Measurements from ENCODE around the gene ANKS1A. TPM values are rescaled to one million over a fixed set of nuclear protein-coding genes. Genes with fewer than 3 reads are reported as not detected.

ANKS1A gene
- polyA plus RNA-seq, 1 donor: 64.0 TPM

DNA sequence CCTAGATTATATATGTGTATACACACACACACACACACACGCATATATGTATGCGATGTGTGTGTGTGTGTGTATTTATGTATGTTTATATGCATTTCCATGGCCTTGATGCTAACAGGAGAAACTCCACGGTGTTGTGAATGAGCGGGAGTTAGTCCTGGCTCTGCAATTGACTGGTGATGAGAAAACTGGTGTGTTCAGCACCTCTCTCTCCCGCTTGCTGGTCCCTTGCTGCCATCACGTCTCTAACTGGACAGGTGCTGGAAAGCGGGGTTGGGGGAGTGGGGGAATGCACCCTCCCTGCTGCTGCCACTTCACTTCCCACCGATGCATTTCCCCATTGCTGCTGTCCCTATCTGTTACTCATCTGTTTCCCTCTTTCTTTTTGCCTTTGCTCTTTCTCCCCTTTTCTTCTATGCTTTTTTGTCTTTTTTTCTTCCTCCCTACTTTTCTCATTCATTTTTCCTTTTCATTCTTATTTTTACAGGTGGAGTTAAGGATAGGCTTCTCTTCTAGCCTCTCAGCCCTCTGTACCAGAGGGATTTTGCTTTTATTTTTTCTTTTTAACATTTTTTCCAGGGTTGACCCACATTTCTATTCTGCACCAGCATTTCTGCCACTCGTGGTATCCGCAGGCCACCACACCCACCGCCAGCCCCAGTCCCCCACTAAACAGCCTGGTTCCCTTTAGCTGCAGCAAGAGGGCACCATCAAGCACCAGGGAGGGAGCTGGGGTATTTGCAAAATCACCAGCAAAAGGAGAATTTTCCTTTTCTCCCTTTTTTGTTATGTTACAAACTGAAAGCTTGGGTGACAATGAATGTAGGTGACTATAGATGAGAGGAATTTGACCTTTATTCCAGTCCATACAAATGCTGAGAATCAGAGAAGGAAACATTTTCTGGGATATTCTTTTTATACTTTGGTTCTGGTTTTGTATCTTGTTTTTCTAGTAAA, 136.5 kb downstream of the ANKS1A start:
- no peak for DNase-seq

DNA sequence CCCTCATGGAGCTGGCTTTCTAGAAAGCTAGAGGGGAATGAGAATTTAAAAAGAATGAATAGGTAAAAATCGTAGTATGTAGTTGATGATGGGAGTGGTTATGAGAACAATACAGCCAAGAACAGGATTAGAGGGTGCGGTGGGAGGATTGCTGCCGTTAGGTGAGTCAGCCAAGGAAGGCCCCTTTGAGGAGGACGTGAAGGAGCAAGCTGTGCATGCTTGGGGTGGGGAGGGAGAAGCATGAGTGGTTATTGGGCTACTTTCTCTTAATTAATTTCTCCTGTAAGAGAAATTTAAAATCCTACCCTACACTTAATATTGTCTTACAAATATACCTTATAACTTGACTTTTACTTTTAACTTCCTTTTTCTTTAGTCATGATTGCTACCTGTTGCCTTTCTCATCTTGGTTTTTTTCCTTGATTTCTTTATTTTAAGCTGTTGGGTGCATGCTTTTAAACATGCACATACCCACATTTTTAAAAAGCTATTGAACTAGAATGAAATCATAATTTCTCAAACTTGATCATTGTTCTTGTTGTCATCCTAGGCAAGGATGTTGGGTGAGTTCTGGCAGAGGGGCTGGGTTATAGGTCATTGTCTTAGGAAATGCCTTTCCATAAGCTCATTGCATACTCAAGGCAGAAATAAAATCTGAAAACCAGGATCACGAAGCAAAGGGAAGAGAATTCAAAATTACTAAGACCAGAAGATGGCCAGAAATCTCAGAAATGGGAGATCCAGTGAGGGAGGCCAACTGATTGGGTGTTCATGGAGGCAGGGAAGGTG, 137.6 kb downstream of the ANKS1A start:
- DNase-seq: no peak

DNA sequence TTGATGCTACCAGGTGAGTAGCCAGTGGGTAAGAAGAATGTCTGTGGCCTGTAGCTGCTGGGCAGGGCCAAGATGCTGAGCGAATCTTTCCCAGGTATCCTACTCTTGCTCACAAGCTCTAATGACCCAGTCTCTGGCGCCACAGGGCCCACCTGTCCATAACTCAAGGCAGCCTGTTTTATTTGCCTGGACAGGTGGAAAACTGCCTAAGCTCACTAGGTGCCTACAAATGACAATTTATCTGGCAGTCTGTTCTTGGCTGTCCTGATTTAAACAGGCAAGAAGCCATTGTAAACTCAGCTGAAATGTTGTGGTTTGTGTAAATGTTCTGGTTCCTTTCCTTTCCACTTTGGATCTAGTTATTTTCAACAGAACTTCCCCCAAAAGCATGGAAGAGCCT, 138.8 kb downstream of the ANKS1A start:
- DNase-seq: no peak

DNA sequence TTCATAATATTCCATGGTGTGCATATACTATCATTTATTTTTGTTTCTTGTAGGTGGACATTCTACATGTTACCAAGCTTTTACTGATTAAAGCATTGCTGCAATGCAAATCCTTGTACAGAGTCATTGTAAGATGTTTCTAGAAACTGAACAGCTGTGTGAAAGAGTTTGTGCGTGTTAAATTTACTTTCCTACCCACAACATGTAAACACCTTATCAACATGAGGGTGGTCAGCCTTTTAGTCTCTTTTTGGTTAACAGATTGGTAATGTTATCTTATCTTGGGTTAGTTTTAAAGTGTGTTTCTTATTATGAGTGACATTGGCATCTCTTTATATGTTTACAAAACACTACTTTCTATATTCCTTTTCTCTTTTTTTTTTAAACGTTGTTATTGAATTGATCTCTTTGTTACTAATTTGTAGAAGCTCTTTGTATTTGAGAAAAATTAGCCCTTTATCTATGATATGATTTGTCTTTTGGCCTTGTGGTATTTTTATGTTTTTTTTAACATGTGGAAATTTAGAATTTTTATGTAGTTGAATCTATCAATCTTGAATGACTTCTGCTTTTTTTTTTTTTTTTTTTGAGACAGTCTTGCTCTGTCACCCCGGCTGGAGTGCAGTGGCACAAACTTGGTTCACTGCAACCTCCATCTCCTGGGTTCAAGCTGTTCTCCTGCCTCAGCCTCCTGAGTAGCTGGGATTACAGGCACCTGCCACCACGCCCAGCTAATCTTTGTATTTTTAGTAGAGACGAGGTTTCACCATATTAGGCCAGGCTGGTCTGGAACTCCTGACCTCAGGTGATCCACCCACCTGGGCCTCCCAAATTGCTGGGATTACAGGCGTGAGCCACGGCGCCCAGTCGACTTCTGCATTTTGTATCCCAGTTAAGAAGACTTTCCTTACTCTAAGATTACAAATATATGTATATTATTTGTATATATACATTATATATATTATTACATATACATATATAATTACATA, 140.0 kb downstream of the ANKS1A start:
- no peak for DNase-seq

DNA sequence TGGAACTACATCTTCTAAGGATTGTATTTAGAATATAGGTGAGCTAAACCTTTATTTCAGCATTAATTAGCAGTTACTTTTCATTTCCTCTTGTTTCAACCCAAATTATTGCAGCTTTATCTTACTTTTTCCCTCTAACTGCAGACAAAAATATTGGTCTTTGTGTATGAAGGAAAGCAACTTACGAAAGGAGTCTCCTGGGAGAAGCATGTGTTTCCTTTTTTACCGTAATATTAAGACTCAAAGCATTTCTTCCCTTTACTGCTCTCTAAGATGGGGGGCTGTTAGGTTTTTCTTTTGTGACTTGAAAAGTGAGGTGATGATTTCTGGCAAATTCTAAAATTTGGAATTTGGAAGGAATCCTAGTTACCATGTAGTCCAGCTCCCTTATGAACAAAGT, 141.0 kb downstream of the ANKS1A start:
- no peak for DNase-seq

DNA sequence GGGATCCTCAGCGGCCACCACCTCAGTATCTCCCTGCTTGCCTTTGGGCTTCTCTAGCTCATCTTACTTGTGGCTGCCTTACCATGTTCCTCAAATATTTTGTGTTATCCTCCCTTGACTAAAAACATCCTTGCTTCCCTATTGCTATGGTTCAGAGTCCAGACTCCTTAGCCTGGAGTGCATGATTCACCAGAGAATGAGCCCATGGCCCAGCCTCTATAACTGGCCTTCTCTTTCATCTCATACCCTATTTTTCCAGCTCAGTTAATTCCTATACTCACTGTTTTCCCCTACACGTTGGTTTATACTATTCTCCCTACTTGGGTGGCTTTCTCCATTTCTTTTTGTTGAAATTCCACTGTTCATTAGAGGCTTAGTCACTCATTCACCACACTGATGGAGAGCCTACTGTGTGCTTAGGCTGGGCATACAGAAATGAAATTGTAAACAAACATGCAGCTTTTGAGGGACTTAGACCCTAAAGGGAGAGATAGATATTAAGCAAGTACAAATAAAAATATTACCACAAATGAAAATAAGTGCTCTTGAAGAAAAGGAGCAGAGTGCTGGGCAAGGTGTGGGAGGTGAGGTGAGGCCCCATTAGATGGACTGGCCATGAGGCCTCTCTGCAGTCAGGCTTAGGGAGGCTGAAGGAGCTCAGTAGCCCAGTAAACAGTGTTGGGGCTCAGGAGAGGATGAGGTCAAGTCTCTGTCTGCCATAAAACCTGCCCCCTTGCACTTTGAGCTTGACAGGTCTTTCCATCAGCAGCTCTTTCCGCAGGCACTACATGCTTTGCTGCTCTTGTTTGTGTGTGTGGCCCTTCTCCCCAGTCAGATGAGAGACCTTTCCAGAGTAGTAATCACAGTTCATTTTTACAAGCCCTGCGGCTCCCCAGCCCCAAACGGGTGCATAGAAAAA, 142.8 kb downstream of the ANKS1A start:
- DNase-seq: no peak

DNA sequence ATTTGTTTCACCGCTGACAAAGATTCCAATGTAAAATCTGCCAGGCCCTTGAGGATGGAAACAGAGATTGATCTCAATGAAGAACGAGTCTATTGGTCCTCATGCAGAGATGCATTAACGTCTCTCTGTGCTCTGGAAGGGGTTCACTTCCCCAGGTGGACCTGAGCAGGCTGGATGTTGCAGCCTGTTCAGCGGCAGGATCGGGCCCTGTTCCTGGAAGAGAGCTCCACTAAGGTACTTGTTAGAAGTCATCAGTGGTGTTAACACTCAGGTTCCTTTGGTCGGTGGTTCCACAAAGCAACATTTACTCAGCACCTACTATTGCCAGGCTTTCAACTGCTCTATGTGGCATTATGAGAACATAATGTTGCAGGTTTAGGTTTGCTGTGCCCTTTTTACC, 144.6 kb downstream of the ANKS1A start:
- no peak for DNase-seq

DNA sequence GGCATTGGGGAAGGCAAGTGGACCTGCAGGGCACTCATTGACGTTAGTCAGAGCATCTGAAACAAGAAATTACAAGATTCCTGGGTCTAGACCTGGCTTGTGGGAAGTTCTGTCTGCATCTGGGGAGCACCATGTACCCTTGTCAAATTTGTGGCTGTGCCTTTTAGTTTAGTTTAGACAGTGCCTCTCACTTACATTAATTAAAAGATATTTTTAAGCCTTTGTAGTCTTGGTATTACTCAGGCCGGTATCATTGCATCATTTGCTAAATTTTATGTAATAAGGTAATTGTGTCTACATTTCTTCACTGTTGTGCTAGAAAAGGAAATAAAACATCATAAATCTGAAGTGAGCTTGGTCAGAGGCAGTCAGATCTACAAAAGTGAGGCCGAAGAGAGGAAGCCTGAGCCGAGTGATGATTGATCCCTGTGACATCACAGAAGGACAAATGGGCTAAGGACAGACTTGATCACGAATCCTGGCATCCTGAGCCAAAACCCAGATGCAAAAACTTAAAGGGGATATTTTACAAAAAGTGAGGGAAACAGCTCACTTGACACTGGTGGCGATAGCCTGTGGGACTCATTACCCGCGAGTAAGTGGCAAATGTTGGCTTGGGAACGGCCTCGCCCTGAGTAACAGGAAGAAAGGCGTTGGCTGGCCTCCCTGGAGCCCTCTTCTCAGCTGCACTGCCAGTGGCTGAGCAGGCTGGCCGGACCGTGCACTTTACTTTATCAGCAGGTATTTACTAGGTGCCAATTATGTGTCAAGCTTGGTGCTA, 145.5 kb downstream of the ANKS1A start:
- no peak for DNase-seq

DNA sequence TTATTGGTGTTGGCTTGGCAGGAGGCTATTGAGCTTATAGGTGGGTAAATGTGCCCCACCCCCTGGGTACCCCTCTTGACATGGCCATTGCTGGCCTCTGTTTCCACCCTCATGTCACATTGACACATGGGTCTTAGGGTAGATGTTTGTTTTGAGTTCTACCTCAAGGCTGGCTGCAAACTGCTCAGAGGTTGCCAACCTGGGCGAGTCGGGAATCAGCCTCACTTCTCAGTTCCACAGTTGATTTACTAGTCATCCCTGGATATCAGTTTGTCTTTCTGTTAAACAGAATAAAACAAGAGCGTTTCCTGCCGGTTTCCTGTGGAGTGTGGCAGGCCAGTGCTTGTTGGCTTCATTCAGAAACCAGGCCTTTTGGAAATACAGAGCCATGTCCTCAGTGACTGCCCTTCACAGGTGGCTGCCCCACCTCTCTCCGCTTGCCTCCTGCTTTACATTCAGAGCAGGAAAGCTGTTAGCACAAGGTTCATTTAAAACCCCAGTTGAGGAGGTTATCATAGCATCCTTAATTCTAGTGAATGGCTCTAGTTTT, 146.5 kb downstream of the ANKS1A start:
- DNase-seq: no peak

DNA sequence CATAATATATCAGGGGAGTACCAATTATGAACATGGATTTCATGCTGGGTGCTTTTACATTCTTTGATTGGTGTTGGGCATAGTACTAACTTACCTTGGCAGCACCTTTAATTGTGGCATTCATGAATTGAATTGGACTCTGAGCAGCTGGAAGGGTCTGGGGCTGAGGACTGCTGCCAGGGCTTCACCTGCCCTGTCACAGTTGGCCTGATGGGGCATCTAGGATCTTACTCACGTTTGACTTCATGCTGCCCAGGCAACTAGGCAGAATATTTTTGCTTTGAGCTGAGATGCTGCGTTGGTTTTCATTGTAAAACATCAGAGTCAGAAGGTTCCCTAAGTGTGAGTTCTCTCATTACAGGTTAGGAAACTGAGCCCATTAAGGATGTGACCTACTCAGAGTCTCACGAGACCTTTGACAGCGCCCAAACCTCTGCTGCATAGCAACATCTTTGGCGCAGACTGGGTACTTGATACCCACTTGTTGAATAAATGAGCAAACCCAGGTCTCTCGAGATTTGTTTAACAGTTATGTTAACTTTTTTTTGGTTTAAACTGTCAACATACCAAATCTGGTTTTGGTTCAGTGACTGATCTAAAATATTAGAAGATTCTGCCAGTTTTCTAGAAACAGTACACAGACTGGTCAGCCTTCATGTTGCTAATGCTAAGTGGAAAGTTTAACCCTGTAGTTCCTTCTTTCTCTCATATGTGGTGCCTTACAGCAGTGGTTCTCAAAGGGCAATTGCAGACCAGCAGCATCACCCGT, 147.2 kb downstream of the ANKS1A start:
- DNase-seq: no peak

DNA sequence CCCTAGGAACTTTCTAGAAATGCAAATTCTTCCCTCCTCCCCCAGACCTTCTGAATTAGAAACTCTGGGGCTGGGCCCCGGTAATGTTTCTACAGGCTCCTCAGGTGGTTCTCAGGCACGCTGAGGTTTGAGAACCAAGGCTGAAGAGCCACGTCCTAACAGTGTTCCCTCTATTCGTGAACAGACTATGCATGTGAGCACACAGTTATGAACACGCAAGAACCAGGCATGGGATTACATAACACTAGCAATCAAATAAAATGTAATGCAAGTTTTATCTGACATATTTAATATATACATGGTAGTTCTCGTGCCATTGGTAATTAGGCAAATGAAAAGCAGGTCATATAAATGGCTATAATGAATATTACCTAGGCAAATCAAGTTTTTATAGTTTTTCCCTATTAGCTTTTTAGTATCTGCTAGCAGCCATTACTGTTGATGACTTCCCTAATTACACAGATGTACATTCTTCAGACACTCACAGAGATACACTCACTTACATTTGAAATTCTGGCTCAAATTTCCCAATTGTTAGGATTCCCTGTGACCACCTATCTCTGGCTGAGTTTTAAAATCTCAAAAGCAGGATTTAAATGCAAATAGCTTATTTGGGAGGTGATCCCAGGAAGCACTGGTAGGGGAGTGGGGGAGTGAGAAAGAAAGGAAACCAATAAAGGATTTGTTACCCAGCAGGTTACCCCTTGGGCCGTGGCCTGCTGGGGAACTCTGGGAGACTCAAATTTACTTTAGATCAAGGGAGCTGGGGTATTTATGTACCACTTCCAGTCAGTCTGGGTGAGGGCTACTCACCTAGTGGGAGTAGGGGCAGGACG, 148.0 kb downstream of the ANKS1A start:
- DNase-seq: no peak

DNA sequence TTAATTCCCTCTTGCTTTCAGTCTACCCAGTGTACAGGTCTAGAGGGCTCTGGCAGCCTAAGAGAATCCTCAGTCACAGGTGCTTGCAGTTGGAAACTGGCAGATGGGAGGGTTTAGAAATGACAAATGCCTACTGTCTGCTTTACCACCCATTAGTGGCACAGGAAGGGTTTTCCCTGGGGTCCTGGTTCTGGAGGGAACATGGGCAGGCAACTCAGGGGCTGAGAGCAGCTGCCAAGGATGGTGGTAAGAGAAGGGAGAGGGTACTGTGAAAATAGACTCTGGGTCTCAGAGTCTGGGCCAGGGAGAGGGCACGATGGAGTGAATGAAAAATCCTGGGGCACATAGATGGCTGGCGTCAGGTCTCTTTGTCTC, 148.6 kb downstream of the ANKS1A start:
- DNase-seq: no peak

DNA sequence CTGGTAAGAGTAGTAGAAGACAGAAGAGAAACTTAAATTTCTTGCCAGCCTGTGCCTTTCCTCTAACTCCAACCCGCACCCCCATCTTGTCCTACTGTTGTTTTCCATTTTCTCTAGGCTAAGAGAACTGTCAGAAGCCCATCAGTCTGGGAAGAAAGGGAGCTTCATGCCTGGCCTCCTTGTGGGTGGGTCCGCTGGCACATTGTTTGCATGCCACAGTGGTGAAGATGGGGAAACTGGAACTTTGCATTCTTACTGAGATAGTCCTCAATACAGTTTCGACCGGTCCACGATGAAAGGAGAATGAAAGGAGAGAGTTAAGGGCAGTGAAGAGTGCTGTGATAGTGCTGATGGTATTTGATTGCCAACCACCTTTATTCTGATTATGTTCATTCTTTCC, 149.0 kb downstream of the ANKS1A start:
- DNase-seq: no peak

DNA sequence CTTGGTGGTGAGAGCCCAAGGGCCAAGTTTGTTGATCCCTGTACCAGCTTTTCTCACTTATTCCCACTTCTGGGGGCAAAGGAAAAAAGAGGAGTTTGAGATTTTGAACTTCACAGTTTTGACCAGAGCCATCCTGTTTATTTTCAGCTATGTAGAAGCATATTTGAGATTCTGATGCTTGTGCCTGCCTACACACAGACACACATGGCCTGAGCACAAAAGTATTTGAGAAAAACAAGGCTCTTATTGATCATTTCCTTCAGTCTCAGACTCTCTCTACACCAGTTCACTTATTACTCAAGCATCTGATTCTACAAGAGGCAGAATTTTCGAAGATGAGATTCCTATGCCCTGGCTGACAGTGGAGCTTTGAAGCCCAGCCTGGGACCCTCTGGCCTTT, 151.3 kb downstream of the ANKS1A start:
- DNase-seq: no peak

DNA sequence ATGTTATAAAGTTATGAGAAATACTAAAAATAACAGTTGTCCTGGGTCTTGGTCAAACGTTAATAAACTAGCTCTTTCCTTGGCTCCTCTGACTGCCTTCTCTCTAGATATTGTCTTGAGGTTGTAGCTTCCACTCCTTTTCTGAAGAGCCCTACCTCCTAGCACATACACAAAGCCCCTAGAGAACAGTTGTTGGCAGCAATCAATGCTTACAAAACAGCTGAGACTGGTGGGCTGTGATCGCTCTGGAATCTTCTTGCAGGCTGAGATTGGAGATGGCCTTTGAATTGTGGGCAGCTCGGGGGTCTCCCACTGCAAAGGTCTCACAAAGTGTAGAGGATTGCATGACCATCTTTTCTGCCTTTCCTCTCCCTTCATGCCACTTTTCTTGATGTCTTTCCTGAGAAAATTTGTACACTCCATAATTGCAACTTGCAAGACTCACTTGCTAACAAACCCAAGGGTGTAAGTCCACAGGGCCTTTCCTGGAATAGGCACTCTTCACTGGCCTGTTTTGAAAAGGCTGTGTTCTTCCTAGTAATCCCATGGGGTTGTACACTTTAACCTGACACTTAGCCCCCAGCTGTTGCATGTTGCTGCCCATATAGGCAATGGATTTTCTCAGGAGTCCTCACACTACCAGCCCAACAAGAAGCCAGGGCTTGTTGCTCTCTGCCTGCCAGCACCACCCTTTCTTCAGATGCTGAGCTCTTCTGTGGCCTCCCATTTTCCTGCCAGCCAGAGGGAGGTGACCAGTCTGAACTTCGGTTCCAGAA, 152.2 kb downstream of the ANKS1A start:
- no peak for DNase-seq

DNA sequence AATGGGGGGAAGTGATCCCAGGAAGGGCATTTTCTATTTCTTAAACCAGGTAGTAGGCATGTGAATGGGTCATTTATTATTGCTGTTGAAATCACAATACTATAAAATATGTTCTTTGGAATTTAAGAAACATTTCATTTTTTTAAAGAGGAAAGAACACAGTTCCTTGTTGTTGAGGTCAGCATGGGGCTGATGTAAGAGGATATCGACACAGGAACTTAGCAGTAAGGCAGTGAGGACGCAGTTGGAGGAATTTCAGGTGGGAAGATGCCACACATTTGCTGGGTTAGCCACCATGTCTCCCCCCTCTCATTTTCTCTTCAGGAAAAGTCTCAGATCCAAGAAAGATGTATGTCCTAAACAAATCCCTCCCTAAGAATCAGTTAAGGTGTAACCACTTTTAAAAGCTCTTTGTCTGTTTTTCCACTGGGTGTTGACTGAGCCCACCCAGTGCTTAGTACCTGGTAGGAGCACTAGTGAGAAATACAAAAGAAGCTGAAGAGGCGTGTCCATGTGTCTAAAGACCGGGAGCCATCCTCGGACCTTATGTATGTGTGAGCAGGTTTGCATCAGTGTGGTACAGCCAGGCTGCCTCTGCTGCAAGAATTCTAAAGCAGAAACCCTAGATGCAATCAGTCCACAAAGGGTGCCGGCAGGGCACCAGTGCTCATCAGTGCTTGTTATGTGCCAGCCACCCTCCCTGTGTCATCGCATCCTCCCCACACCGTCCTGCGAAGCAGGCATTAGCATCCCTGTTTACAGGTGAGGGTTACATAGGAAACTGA, 153.2 kb downstream of the ANKS1A start:
- DNase-seq: no peak
